ENCODE data around the gene PRUNE2.

PRUNE2 gene

DNA sequence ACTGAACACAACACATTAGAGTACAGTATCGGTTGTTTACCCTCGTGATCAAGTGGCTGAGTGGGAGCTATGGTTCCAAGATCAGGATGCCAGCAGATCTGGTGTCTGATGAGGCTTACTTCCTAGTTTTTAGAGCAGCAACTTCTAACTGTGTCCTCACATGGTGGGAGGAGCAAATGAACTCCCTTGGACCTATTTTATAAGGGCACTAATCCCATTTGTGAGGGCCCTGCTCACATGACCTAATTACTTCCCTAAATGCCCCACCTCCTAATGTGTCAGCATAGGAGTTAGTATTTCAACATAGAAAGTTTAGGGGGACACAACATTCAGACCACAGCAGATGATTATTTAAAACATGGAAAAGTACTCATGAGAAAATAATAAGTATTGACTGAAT lies 335.1 kb downstream of the PRUNE2 start:
- no peak for DNase-seq (ENCODE audit: low spot score)

DNA sequence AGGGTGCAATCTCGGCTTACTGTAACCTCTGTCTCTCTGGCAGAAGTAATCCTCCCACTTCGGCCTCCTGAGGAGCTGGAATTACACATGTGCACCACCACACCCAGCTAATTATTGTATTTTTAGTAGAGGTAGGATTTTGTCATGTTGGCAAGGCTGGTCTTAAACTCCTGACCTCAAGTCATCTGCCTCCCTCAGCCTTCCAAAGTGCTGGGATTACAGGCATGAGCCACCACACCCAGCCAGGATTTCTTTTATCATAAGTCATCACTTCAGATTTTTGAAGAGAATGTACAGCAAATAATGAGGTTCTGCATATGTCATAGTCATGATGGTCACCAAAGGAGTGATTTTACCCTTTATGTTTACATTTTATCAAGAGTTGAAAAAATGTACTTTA lies 338.8 kb downstream of the PRUNE2 start:
- DNase-seq (ENCODE audit: low spot score): no peak

DNA sequence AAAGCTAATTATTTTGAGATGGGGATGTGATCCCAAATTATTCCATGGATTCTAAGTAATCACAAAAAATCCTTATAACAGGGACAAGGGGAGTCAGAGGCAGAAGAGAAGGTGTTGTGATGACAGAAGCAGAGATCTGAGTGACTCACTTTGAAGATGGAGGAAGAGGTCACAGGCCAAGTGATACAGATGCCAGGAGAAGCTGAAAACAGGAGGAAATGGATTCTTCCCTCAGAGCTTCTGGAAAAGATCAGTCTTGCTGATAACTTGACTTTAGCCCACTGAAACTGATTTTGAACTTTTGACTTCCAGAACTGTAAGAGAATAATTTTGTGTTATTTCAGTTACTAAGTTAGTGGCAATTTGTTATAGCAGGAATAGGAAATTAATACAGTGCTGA lies 341.6 kb downstream of the PRUNE2 start:
- DNase-seq (ENCODE audit: low spot score): no peak

DNA sequence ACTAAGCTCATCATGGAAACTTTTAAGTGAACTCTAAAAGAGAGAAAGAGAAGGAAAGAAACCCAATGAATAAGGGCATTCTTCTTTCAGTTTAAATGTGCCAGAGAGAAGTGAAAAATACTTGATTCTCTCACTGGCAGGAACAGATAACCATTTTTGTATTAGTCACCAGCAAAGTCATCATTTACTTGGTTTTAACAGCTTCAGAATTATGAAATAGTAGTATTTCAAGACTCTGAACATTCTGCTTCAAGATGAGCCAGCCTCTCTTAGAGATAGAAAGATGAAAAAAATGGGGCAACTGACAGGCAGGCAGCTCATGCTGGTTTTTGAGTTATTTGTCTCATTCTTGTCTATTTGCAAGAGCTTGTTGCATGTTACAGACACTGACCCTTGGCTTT lies 343.4 kb downstream of the PRUNE2 start:
- DNase-seq (ENCODE audit: low spot score): no peak

DNA sequence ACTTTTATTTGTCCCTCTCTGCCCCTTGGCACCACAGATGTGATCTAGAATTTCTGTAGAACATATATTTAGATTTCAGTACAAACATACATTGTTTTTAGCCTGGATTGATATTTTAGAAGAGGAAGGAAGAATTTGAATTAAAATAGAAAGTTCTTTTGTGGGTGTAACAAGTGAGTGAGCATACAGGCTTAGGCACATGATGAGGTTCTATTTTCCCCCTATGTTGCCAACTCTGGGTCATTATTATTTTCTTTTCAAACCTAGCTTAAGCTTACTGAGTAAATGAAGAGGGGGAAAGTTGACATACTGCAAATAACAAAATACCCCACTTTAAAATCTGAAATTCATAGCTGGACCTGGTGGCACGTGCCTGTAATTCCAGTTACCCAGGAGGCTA lies 344.0 kb downstream of the PRUNE2 start:
- DNase-seq (ENCODE audit: low spot score): no peak

Measured in globus pallidus (tissue), 1 donor.